IMR-90 (cell line): Measurements from ENCODE around the gene CPED1. TPM values are rescaled to one million over a fixed set of nuclear protein-coding genes. Genes with fewer than 3 reads are reported as not detected.
A peak's percentile ranks its signal among the peaks of the same experiment; 100 is the strongest.

Experiments used
- ATAC-seq: fragments of 200-7000 bp; cut with Tn5 transposase; 2 replicates; pipeline ENCODE4 v1.9.1; 2020; ENCODE audit warnings: low read depth, mild to moderate bottlenecking, moderate library complexity
- BruUV-seq: library from RNA; stranded (reverse); fragments of 400-500 nt; replicated peaks from 2 replicates; lab custom pipeline; 2021; lab: Mats Ljungman, UMichigan
- CTCF ChIA-PET: fragments of 300-600 bp; formaldehyde crosslinking; extraction: SDS; loops from one replicate; lab custom pipeline; 2021; ENCODE audit warnings: antibody characterized with exemption; lab: Yijun Ruan, JAX
- POLR2A ChIA-PET: fragments of 300-600 bp; sonication (Branson Sonifier 250); formaldehyde crosslinking; loops from one replicate; lab custom pipeline; 2022; ENCODE audit warnings: antibody characterized with exemption; ENCODE audit not compliant: unreplicated experiment; lab: Charles Lee
- DNase-seq: peaks from one replicate; pipeline ENCODE4 v3.0.0; 2013
- H2AFZ ChIP-seq: replicated peaks from 2 replicates; pipeline ENCODE3; 2013; ENCODE audit warnings: low read length, mild to moderate bottlenecking; ENCODE audit not compliant: poor library complexity
- H2AK5ac ChIP-seq: 2 replicates; pipeline ENCODE4 v1.6.1; 2013; ENCODE audit warnings: low read depth, low read length, inconsistent platforms
- H2AK9ac ChIP-seq: replicated peaks from 2 replicates; pipeline ENCODE3; 2013; ENCODE audit warnings: mild to moderate bottlenecking, low read depth, low read length, moderate library complexity; ENCODE audit not compliant: poor library complexity
- H2BK120ac ChIP-seq: 2 replicates; pipeline ENCODE4 v1.6.1; 2013; ENCODE audit warnings: low read depth, low read length, inconsistent platforms
- H2BK15ac ChIP-seq: 3 replicates; pipeline ENCODE4 v1.6.1; 2013; ENCODE audit warnings: low read depth, low read length, inconsistent platforms
- H2BK20ac ChIP-seq: 2 replicates; pipeline ENCODE4 v1.6.1; 2013; ENCODE audit warnings: low read depth, mild to moderate bottlenecking, inconsistent platforms, low read length, moderate library complexity
- H2BK5ac ChIP-seq: 2 replicates; pipeline ENCODE4 v1.6.1; 2013; ENCODE audit warnings: mild to moderate bottlenecking, low read depth, low read length, inconsistent platforms; ENCODE audit not compliant: poor library complexity, severe bottlenecking
- H3K14ac ChIP-seq: replicated peaks from 2 replicates; pipeline ENCODE4 v1.6.1; 2013; ENCODE audit warnings: low read depth, low read length, inconsistent platforms
- H3K18ac ChIP-seq: 2 replicates; pipeline ENCODE4 v1.6.1; 2013; ENCODE audit warnings: low read depth, low read length, control low read depth
- H3K23ac ChIP-seq: 2 replicates; pipeline ENCODE4 v1.6.1; 2013; ENCODE audit warnings: low read depth, low read length, inconsistent platforms
- H3K27ac ChIP-seq: 2 replicates; pipeline ENCODE4 v1.5.1; 2013; ENCODE audit warnings: mild to moderate bottlenecking, control low read depth, low read length; ENCODE audit not compliant: insufficient read depth
- H3K27me3 ChIP-seq: 2 replicates; pipeline ENCODE4 v1.6.1; 2013; ENCODE audit warnings: low read length; ENCODE audit not compliant: control insufficient read depth, insufficient read depth
- H3K36me3 ChIP-seq: 2 replicates; pipeline ENCODE4 v1.6.1; 2013; ENCODE audit warnings: low read length, mixed read lengths; ENCODE audit not compliant: control insufficient read depth, insufficient read depth
- H3K4ac ChIP-seq: 2 replicates; pipeline ENCODE4 v1.6.1; 2013; ENCODE audit warnings: low read depth, low read length, inconsistent platforms
- H3K4me1 ChIP-seq: 2 replicates; pipeline ENCODE4 v1.6.1; 2013; ENCODE audit warnings: low read length, mixed read lengths; ENCODE audit not compliant: control insufficient read depth, insufficient read depth
- H3K4me2 ChIP-seq: 2 replicates; pipeline ENCODE4 v1.6.1; 2013; ENCODE audit warnings: low read depth, mild to moderate bottlenecking, control low read depth, low read length, moderate library complexity
- H3K4me3 ChIP-seq: 2 replicates; pipeline ENCODE4 v1.5.1; 2013; ENCODE audit warnings: low read depth, mild to moderate bottlenecking, control low read depth, low read length, moderate library complexity; ENCODE audit not compliant: insufficient read depth
- H3K56ac ChIP-seq: 2 replicates; pipeline ENCODE4 v1.6.1; 2013; ENCODE audit warnings: low read length, inconsistent platforms; ENCODE audit not compliant: insufficient read depth; ENCODE audit errors: extremely low read depth
- H3K79me1 ChIP-seq, 2 experiments: 2 replicates each; pipeline ENCODE4 v1.6.1; 2013; ENCODE audit warnings: low read length in 2 of 2, inconsistent platforms in 1 of 2, low read depth in 1 of 2
- H3K9ac ChIP-seq: 2 replicates; pipeline ENCODE4 v1.6.1; 2013; ENCODE audit warnings: low read depth, low read length, control low read depth
- H3K9me1 ChIP-seq: 2 replicates; pipeline ENCODE4 v1.6.1; 2013; ENCODE audit warnings: low read length, inconsistent platforms; ENCODE audit not compliant: insufficient read depth
- H3K9me3 ChIP-seq: 2 replicates; pipeline ENCODE4 v1.6.1; 2013; ENCODE audit warnings: low read length; ENCODE audit not compliant: control insufficient read depth, insufficient read depth
- H4K20me1 ChIP-seq: 2 replicates; pipeline ENCODE4 v1.6.1; 2013; ENCODE audit warnings: low read length, inconsistent platforms; ENCODE audit not compliant: insufficient read depth
- H4K5ac ChIP-seq: 2 replicates; pipeline ENCODE4 v1.6.1; 2013; ENCODE audit warnings: mild to moderate bottlenecking, low read depth, low read length, control low read depth
- H4K8ac ChIP-seq, 2 experiments: 2 replicates each; pipeline ENCODE4 v1.6.1; 2013; ENCODE audit warnings: low read depth in 2 of 2, low read length in 2 of 2, control low read depth in 1 of 2, inconsistent platforms in 1 of 2
- H4K91ac ChIP-seq: 2 replicates; pipeline ENCODE4 v1.6.1; 2013; ENCODE audit warnings: low read depth, low read length, inconsistent platforms; ENCODE audit not compliant: insufficient read depth
- MAFK ChIP-seq: IDR thresholded peaks from 2 replicates; pipeline ENCODE4 v1.6.1; 2012; ENCODE audit warnings: low read depth, low read length, improper control_type of control experiment
- RAD21 ChIP-seq: IDR thresholded peaks from 2 replicates; pipeline ENCODE4 v1.6.1; 2012; ENCODE audit warnings: low read length, improper control_type of control experiment
- WGBS, 2 experiments: methylation state at CpG; one replicate each; pipeline versions ENCODE4 v1.1.5 to v1.1.7; 2013; ENCODE audit warnings: missing lambda C conversion rate in 2 of 2; ENCODE audit not compliant: insufficient read length in 1 of 2; ENCODE audit errors: extremely low coverage in 2 of 2; 5-methylcytosine and 5-hydroxymethylcytosine counted together
- dilution Hi-C: fragments of 300-500 bp; cut with HindIII; formaldehyde crosslinking; loops from one replicate; pipeline ENCODE4 v1.14.3; 2018; ENCODE audit warnings: low sequenced_read_pairs; ENCODE audit not compliant: unreplicated experiment
- in situ Hi-C: fragments of 300-500 bp; cut with MboI; formaldehyde crosslinking; loops from 3 replicates; pipeline ENCODE4 v1.14.3; 2019; ENCODE audit warnings: low sequenced_read_pairs, inconsistent platforms, mixed read lengths
- intact Hi-C: fragments of 100-400 bp; cut with micrococcal nuclease; formaldehyde crosslinking; loops from 2 replicates; pipeline ENCODE4 v1.10.0; 2022
- polyA plus RNA-seq, 3 experiments: library from polyadenylated mRNA; depleted of rRNA; stranded (reverse); fragments of >200 nt; gene quantifications; 2 replicates each; pipeline ENCODE4 v1.2.3, GENCODE V29; 2012; ENCODE audit warnings: low replicate concordance in 1 of 3
- total RNA-seq: library from RNA; depleted of rRNA; stranded (reverse); fragments of >200 nt; gene quantifications from 2 replicates; pipeline ENCODE4 v1.2.3, GENCODE V29; 2012

Gene CPED1
- total and polyA plus RNA-seq, 2 of the 4 experiments (the other 2 are of a cell fraction): 31.2 to 96.8 TPM

DNA sequence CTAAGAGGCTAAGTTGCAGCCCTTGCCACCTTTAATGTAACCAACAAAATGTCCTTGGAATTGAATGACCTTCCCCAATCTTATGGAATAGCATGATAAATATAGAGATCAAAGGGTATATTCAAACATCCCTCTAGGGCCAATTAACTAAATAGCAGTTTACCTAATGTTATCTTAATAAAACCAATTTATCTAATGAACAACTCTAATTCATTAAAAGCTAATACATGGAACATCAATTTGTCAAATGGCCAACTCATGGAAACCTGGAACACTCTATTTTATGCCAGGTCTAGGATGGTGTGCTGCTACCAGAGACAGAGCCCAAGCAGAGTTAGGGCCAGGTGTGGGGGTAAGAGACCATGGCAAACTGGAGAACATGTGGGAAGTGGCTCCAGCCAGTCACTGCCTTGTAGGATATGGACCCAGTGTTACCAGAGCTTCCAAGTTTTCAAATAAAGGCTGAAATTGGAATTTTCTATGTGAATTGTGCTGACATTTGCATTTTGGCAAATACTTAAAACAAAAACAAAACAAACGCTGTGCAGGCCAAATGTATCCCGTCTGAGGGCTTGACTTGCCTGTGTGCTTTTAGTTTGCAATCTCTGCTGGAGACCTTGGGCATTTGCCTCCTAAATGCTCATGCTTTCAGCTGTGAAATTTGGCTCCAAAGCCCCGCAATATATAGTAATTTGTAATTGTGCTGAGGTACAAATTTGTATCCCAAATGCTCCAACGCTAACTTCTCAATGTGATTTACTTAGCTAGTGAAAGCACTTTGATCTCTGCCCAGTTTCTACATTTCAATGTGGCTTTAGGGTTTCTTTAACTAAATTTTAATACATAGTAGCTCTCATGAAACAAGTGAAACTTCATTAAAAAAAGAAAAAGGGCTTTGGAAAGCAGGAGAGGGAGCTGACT lies 55.1 kb downstream of the CPED1 start:
- in situ Hi-C loops: no loop called here
- intact Hi-C loops: no loop called here
- H3K4me3 ChIP-seq: no peak overlapping the region
- H2AK9ac ChIP-seq: no peak overlapping the region
- no peak overlapping the region; the same call in 1 of the 2 replicates for H3K4me2 ChIP-seq
- no peak for ATAC-seq
- no peak overlapping the region; the same call in 1 of the 2 replicates for H3K4ac ChIP-seq
- H3K9me1 ChIP-seq: peaks cover 3% of the 10 kb centered on the region; the same call in 1 of the 2 replicates
- H2BK120ac ChIP-seq: no peak overlapping the region
- no peaks in the 10 kb centered on the region for H4K20me1 ChIP-seq
- H4K5ac ChIP-seq: peak overlapping the region; percentile 6; the same call in 1 of the 2 replicates
- peaks cover 6% of the 10 kb centered on the region for H3K36me3 ChIP-seq
- peak overlapping the region; percentile 66; the same call in 1 of the 2 replicates for H3K23ac ChIP-seq
- no peaks in the 10 kb centered on the region for H3K27me3 ChIP-seq
- H2AFZ ChIP-seq: no peak overlapping the region
- H3K4me1 ChIP-seq: peaks cover 2% of the 10 kb centered on the region; the same call in 1 of the 2 replicates
- dilution Hi-C loops: no loop called here
- H4K91ac ChIP-seq: peak overlapping the region; percentile 0; the same call in 1 of the 2 replicates
- no TSS peak for BruUV-seq
- H3K27ac ChIP-seq: no peak overlapping the region
- H3K56ac ChIP-seq: no peak overlapping the region
- no peak overlapping the region for H3K9ac ChIP-seq
- H4K8ac ChIP-seq: peak overlapping the region in 1 of 2 experiments; percentile 39; a peak in 2 of 4 replicates
- H3K9me3 ChIP-seq: no peaks in the 10 kb centered on the region
- H2BK20ac ChIP-seq: no peak overlapping the region
- peaks cover 24 to 55% of the 10 kb centered on the region in 2 experiments for H3K79me1 ChIP-seq
- no peak overlapping the region for H2AK5ac ChIP-seq
- H2BK5ac ChIP-seq: no peak overlapping the region
- H3K14ac ChIP-seq: 0 out of 2 replicates have a peak overlapping the region, but pooled peaks have one; percentile 28
- ChIA-PET CTCF (interaction anchor here (1.8 to 2.4 kb wide), 3 partner anchors 32 to 65 kb away, joined by 4 to 5 read pairs (median 5); no protein-coding TSS in a partner anchor), POLR2A (no interaction called here)
- H2BK15ac ChIP-seq: no peak overlapping the region
- no peak for DNase-seq
- no peak overlapping the region for H3K18ac ChIP-seq
- TF ChIP-seq RAD21: no peak
- peak; percentile 91 for TF ChIP-seq MAFK
- whole genome bisulfite sequencing, 2 experiments: no CpG with 5 or more reads among the region's 4 CpGs
